ENCODE data around the gene AP4M1. TPM values are rescaled to one million over a fixed set of nuclear protein-coding genes. Genes with fewer than 3 reads are reported as not detected.

AP4M1 gene, protein sequence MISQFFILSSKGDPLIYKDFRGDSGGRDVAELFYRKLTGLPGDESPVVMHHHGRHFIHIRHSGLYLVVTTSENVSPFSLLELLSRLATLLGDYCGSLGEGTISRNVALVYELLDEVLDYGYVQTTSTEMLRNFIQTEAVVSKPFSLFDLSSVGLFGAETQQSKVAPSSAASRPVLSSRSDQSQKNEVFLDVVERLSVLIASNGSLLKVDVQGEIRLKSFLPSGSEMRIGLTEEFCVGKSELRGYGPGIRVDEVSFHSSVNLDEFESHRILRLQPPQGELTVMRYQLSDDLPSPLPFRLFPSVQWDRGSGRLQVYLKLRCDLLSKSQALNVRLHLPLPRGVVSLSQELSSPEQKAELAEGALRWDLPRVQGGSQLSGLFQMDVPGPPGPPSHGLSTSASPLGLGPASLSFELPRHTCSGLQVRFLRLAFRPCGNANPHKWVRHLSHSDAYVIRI
- total RNA-seq (17.2 and 30.3 TPM in 2 replicates), polyA plus RNA-seq (19.6 and 22.1 TPM in 2 replicates), polyA minus RNA-seq (ENCODE audit: low replicate concordance) (33.3 and 35.8 TPM in 2 replicates)
- polyA plus RNA-seq (2012), result 16.6 and 23.8 TPM in 2 replicates

DNA sequence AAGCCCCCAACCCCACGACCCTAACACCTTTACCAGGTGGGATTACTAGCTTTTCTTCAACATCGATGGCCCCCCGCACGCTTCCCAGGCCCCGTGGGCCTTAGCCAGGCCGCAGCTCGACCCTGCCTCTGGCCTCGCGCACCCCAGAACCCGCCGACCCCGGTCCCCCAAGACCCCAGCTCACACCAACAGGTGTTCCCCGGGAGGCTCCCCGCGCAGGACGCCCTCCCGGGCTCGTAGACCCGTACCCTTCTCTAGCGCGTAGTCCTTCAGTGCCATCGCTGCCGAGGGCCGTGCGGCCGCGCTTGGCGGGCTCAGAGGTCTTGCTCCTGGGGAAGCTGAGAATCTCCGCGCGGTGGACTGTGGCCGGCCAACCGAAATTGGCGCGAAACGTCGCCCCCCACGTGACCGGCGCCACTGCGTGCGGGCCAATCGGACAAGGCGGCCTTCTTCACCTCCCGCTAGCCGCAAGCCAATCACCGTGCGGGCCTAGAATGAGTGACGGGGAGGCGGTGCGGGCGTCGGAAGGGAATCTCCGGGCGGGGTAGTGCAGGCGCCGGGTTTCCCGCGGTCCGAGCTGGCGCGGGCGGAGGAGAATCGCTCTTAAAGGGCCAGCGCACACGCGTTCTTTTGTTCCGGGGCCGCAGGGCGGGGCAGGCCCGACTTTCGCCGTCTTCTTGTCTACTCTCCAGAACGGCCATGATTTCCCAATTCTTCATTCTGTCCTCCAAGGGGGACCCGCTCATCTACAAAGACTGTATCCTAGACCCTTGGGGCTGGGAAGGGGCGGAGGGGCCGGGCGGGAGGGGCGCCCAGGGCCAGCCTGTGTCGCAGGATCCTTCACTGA is at the start of gene AP4M1, which contains the start of gene MCM7:
Gene AP4M1, plus strand, starts transcription at position 628 of the 847 bp plus-strand sequence. Its CDS starts 72 bp downstream, at position 700.
Gene MCM7, minus strand, starts transcription at position 382 of the 847 bp plus-strand sequence. Its CDS starts 103 bp downstream, at position 279.
- Histone ChIP-seq H3K27ac (ENCODE audit: insufficient read depth, low read length) (peak within 1 kb of the TSS; percentile 87), H2AFZ (ENCODE audit: low read length) (peak within 1 kb of the TSS; percentile 58), H3K36me3 (ENCODE audit: control insufficient read depth, insufficient read depth, low read length) (peaks cover 22% of the 10 kb centered on the region), H3K4me1 (ENCODE audit: control insufficient read depth, extremely low read depth, insufficient read depth, low read length) (peaks cover 7% of the 10 kb centered on the region), H3K9ac (ENCODE audit: insufficient read depth, low read length) (peak within 1 kb of the TSS; percentile 77), H3K9me3 (ENCODE audit: control insufficient read depth, insufficient read depth, low read depth, low read length) (no peaks in the 10 kb centered on the region), H3K27me3 (ENCODE audit: control insufficient read depth, insufficient read depth, low read length) (no peaks in the 10 kb centered on the region), H3K79me2 (ENCODE audit: control insufficient read depth, insufficient read depth, low read length) (peaks cover 30% of the 10 kb centered on the region), H3K4me2 (ENCODE audit: extremely low read depth, insufficient read depth, low read length) (peak within 1 kb of the TSS; percentile 89), H4K20me1 (ENCODE audit: control insufficient read depth, extremely low read depth, insufficient read depth, low read length) (no peaks in the 10 kb centered on the region), H3K4me3 (replicated peaks in 1 of 4; ENCODE audit: control extremely low read depth in 1 of 4, insufficient read depth in 1 of 4, low read depth in 3 of 4, low read length in 4 of 4) (peak within 1 kb of the TSS; percentile 77 to 90 (median 84))
- TF ChIP-seq, protein P1, sequence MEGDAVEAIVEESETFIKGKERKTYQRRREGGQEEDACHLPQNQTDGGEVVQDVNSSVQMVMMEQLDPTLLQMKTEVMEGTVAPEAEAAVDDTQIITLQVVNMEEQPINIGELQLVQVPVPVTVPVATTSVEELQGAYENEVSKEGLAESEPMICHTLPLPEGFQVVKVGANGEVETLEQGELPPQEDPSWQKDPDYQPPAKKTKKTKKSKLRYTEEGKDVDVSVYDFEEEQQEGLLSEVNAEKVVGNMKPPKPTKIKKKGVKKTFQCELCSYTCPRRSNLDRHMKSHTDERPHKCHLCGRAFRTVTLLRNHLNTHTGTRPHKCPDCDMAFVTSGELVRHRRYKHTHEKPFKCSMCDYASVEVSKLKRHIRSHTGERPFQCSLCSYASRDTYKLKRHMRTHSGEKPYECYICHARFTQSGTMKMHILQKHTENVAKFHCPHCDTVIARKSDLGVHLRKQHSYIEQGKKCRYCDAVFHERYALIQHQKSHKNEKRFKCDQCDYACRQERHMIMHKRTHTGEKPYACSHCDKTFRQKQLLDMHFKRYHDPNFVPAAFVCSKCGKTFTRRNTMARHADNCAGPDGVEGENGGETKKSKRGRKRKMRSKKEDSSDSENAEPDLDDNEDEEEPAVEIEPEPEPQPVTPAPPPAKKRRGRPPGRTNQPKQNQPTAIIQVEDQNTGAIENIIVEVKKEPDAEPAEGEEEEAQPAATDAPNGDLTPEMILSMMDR (conservative IDR thresholded peaks at IDR 0.05 in 1 of 2, IDR thresholded peaks at IDR 0.05 in 1 of 2; ENCODE audit: low read depth in 1 of 2, low read length in 2 of 2), result no peak
- TF ChIP-seq EZH2 (IDR thresholded peaks at IDR 0.05; ENCODE audit: low read length, missing control alignments), result no peak
- DNase-seq (ENCODE audit: low read depth in 2 of 2), result peak; percentile 99

DNA sequence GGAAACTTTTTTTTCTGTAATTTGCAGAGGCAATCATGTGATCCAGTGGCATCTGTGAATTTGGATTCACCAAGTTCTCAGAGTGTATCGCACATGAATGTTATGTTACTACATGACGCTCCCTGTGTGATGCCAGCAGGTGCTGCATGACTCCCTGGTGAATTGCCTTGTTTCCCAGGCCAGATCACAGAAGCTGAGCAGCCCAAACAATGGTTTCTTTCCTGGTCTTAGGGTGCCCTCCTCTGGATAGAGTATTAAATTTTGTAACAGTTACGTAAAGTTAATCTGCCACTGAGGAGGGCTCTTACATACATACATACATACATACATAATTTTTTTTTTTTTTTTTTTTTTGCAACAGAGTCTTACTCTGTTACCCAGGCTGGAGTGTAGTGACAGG is 48.2 kb upstream of the AP4M1 start:
- Histone ChIP-seq H4K20me1 (ENCODE audit: control insufficient read depth, extremely low read depth, insufficient read depth, low read length) (no peaks in the 10 kb centered on the region), H2AFZ (ENCODE audit: low read length) (no peak overlapping the region), H3K36me3 (ENCODE audit: control insufficient read depth, insufficient read depth, low read length) (peaks cover 5% of the 10 kb centered on the region), H3K27ac (ENCODE audit: insufficient read depth, low read length) (no peak overlapping the region), H3K9me3 (ENCODE audit: control insufficient read depth, insufficient read depth, low read depth, low read length) (no peaks in the 10 kb centered on the region), H3K79me2 (ENCODE audit: control insufficient read depth, insufficient read depth, low read length) (peaks cover 4% of the 10 kb centered on the region), H3K27me3 (ENCODE audit: control insufficient read depth, insufficient read depth, low read length) (no peaks in the 10 kb centered on the region), H3K4me3 (replicated peaks in 1 of 4; ENCODE audit: control extremely low read depth in 1 of 4, insufficient read depth in 1 of 4, low read depth in 3 of 4, low read length in 4 of 4) (no peak overlapping the region), H3K9ac (ENCODE audit: insufficient read depth, low read length) (no peak overlapping the region), H3K4me1 (ENCODE audit: control insufficient read depth, extremely low read depth, insufficient read depth, low read length) (peaks cover 5% of the 10 kb centered on the region), H3K4me2 (ENCODE audit: extremely low read depth, insufficient read depth, low read length) (no peak overlapping the region)
- peak; percentile 57 to 75 for DNase-seq (ENCODE audit: low read depth in 2 of 2)
- no peak for TF ChIP-seq EZH2 (IDR thresholded peaks at IDR 0.05; ENCODE audit: low read length, missing control alignments)
- TF ChIP-seq, protein P1 (conservative IDR thresholded peaks at IDR 0.05 in 1 of 2, IDR thresholded peaks at IDR 0.05 in 1 of 2; ENCODE audit: low read depth in 1 of 2, low read length in 2 of 2), result peak; percentile 11 to 21

DNA sequence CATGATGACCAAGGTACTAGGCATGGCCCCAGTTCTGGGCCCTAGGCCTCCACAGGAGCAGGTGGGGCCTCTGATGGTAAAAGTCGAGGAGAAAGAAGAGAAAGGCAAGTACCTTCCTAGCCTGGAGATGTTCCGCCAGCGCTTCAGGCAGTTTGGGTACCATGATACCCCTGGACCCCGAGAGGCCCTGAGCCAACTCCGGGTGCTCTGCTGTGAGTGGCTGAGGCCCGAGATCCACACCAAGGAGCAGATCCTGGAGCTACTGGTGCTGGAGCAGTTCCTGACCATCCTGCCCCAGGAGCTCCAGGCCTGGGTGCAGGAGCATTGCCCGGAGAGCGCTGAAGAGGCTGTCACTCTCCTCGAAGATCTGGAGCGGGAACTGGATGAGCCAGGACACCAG is 44.4 kb upstream of the AP4M1 start:
- no peak overlapping the region for H3K9ac ChIP-seq (ENCODE audit: insufficient read depth, low read length)
- DNase-seq (ENCODE audit: low read depth in 2 of 2), result no peak
- no peak for TF ChIP-seq EZH2 (IDR thresholded peaks at IDR 0.05; ENCODE audit: low read length, missing control alignments)
- TF ChIP-seq, protein P1 (conservative IDR thresholded peaks at IDR 0.05 in 1 of 2, IDR thresholded peaks at IDR 0.05 in 1 of 2; ENCODE audit: low read depth in 1 of 2, low read length in 2 of 2), result no peak
- H3K27me3 ChIP-seq (ENCODE audit: control insufficient read depth, insufficient read depth, low read length), result no peaks in the 10 kb centered on the region
- peaks cover 7% of the 10 kb centered on the region for H3K36me3 ChIP-seq (ENCODE audit: control insufficient read depth, insufficient read depth, low read length)
- H3K9me3 ChIP-seq (ENCODE audit: control insufficient read depth, insufficient read depth, low read depth, low read length), result no peaks in the 10 kb centered on the region
- H2AFZ ChIP-seq (ENCODE audit: low read length), result no peak overlapping the region
- H3K4me3 ChIP-seq (replicated peaks in 1 of 4; ENCODE audit: control extremely low read depth in 1 of 4, insufficient read depth in 1 of 4, low read depth in 3 of 4, low read length in 4 of 4), result no peak overlapping the region
- H3K79me2 ChIP-seq (ENCODE audit: control insufficient read depth, insufficient read depth, low read length), result no peaks in the 10 kb centered on the region
- H3K4me2 ChIP-seq (ENCODE audit: extremely low read depth, insufficient read depth, low read length), result no peak overlapping the region
- no peaks in the 10 kb centered on the region for H4K20me1 ChIP-seq (ENCODE audit: control insufficient read depth, extremely low read depth, insufficient read depth, low read length)
- H3K27ac ChIP-seq (ENCODE audit: insufficient read depth, low read length), result no peak overlapping the region
- H3K4me1 ChIP-seq (ENCODE audit: control insufficient read depth, extremely low read depth, insufficient read depth, low read length), result no peaks in the 10 kb centered on the region

All from fibroblast of lung (primary cell).